Hematopoietic multipotent progenitor cell treated with erythropoietin and hydrocortisone succinate and interleukin-3 and kit ligand, for 17 days (in vitro differentiated cells): Measurements from ENCODE around the gene SUSD2.
"Not testable (repeated sequence)": the region's sequence is repeated elsewhere in the genome, so short reads cannot be mapped to it uniquely, and the experiment has no call there.

Source experiments
- DNase-seq: peaks from one replicate; pipeline ENCODE4 v3.0.0-alpha.2; 2015; ENCODE audit warnings: low spot score

The SUSD2 gene

DNA sequence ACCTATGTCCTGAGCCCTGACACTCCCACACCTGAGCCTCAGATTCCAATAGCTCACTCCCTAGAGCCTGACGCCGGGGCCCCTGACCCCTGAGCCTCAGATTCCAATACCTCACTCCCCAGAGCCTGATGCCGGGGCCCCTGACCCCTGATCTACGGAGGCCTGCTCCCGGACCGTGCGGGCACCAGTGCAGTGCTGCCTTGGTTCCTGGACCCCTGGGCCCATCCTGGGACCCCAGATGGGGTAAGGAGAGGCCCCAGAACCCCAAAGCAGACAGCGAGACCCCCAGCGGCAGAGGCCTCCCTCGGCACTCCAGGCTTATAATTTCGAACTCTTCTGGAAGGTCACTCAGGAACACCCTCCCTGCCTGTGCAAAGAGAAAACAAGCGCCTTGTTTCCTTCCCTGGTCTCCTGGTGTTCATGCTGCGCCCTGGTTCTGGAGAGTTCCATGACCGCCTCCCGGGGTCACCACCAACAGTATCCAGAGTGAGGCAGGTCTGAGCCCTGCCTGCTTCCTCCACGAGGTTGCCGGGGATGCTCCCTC, 7.5 kb downstream of the SUSD2 start:
- no peak for DNase-seq

DNA sequence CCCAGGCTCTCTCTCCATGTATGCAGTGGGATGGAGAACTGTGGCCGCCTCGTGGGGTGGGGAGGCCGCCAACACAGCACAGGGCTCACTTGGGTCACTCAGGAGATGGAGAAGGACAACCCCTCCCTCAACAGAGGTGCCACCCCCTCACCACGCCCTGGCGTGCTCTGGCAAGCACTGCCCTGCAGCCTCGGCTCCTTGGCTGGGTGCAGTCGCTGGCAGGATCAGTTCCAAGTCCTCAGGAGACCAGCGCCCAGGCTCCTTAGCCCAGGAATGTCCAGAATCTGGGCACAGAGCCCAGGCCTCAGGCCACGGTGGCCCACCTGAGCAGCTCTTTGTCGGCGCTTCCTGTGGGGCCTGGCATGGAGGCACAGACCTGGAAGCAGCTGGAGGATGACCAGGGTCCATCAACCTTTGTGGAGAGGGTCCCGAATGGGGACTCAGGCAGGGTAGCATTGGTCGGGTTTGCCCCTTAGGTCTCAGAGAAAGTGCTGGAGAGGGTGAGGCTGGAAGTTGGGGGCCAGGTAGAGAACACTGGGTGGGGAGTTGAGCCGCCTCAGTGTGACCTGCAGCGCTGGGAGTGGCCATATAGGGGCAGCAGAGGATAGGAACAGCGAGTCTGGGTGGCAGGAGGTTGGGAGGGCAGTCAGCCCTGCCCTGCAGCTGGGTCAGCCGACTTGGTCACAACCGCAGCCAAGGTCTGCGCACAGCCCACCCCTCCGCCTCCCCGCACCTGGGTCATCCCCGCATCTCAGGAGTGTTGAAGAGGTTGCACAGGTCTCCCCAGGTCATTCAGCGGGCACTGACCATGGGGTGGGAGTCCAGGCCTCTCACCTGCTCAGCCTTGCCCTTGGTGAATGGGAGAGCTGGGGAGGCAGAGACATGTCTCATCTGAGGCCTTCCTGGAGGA, 8.2 kb downstream of the SUSD2 start:
- peak; percentile 51 for DNase-seq

DNA sequence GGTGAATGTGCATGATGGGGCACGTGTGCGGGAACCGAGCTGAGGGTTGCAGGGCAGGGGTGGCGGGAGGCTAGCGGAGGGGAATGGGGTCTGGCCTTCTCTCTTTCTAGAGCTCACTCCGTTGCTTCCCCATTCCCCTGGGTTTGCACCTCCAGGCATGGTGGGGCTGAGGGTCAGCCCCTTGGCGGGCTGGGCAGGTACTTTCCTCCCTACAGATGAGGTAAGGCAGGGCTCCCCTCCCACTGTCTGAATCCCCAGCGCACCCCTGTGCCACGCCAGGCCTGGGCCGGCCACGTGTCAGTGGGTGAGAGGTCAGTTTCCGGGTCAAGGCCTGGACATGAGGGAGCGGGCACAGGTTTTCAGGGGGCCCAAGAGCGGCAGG, 8.9 kb downstream of the SUSD2 start:
- DNase-seq: no peak

DNA sequence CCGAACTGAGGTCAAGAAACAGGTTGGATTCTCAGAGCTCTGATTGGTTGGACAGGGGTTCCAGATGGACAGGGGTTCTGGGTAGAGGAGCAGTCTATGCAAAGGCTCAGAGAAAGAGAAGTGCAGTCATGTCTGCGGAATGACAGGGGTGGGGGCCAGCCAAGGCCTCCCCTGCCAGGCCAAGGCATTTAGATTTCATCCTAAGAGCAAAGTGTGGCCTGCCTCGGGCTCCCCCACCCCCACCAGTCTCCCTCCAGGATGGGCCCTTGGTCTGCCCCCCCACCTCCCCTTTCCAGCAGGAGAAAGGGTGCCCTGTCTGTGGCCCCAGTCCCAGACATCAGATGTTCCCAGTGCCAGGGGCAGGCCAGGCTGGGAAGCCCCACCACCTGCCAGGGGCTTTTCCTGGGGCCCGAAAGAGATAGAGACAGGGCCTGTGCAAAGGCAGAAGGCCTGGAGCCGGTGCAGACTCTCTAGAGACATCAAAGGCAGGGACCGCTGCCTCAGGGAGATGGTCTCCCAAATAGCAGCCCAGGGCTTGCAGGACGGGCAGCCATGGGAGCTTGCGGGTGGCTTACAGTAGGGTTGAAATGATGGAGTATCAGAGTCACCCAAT, 9.4 kb downstream of the SUSD2 start:
- no peak for DNase-seq

DNA sequence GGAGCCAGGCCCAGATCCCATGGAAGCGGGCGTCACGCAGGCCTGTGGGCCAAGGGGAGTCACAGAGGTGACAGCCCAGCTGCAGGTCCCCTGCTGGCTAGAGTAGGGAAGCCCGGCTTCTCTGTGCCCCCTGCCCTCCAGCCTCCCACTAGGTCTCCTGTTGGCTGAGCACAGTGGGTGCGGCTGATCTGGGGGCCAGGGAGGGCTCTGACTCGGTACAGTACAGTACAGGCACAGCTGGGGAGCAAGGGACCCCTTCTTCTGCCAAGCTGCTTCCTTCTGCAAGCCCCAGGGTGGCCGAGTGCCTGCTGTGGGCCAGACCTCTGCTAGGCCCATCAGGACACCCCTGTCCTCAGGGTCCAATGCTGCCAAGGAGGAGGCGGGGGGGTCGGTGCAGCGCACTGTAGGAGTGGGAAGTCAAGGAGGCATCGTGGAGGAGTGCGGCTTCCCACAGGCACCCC, 10.1 kb downstream of the SUSD2 start:
- no peak for DNase-seq

DNA sequence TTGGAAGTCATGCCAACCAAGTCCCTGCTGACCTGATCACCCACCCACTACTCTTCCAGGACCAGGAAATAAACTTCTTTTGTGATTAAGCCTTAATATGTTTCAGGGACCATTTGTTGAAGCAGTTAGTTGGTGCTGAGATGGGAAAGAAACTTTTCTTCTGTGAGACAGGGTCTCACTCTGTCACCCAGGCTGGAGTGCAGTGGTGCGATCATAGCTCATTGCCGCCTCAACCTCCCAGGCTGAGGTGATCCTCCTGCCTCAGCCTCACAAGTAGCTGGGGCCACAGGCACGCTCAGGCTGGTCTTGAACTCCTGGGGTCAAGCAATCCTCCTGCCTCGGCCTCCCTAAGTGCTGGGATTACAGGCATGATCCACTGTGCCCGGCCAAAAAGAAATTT, 10.6 kb downstream of the SUSD2 start:
- DNase-seq: no peak

DNA sequence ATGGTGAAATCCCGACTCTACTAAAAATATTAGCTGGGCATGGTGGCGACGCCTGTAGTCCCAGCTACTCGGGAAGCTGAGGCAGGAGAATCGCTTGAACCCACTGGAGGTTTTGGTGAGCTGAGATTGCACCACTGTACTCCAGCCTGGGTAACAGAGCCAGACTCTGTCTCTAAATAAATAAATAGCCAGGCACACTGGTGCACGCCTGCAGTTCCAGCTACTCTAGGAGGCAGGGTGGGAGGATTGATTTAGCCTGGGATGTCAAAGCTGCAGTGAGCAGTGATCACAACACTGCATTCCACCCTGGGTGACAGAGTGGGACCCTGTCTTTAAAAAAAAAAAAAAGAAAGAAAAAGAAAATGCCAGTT, 17.4 kb downstream of the SUSD2 start:
- DNase-seq: no peak

DNA sequence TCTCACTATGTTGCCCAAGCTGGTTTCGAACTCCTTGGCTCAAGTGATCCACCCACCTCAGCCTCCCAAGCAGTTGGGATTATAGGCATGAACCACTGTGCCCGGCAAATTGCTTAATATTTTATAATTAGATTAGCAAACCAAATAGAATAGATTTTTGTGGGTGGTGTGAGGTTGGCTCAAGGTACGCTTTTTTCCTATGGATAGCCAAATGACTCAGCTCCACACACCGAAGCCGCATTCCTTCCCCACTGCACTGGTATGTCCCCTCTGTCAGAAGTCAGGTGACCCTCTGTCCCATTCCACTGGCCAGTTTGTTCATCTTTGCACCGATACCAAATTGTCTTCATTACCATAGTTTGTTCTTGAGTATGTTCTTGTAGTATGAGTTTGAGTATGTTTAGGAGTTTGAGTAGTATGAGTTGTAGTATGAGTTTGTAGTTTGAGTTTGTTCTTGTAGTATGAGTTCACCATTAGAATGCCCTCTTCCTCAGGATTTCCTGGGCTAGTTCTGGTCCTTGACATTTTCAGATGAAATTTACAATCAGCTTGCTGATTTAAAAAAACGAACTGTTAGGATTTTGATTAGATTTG, 19.4 kb downstream of the SUSD2 start:
- no peak for DNase-seq

DNA sequence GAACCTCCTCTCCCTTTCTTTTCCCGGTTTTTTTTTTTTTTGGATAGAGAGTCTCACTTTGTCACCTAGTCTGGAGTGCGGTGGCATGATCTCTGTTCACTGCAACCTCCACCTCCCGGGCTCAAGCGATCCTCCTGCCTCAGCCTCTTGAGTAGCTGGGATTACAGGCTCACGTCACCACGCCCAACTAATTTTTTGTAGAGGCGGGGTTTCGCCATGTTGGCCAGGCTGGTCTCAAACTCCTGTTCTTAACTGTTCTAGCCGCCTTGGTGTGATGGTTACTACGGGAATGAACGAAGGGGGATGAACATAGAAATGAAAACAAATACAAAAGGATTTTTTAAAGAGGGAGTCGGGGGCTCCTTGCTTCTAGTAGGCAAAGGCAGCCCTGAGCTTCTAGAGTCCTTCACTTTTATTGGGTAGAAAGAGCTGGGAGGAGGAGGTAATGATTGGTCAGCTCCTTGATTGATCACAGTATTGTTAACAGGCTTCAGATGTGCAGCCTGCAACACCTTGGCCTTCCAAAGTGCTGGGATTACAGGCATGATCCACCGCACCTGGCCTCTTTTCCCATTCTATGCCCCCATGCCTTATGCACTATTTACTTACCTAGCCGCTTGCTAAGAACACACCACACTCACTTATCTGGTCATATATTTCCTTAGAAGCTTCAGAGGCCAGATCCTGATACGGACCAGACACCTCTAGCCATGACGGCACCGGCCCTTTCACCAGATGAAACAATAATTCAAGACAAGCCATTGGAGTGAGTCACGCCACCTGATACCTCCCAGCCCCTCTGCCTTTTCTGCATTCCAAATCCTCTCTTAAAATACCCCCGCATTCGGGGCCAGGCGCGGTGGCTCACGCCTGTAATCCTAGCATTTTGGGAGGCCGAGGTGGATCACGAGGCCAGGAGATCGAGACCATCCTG, 20.7 kb downstream of the SUSD2 start:
- no peak for DNase-seq

DNA sequence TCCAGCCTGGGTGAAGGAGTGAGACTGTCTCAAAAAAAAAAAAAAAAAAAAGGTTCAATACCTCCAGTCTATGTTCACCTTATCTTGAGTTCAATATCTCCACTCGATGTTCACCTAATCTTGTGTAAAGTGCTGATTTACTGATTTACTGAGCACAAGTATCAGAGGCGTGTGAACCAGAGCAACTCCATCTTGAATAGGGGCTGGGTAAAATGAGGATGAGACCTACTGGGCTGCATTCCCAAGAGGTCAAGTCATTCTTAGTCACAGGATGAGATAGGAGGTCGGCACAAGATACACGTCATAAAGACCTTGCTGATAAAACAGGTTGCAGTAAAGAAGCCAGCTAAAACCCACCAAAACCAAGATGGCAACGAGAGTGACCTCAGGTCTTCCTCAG, 22.6 kb downstream of the SUSD2 start:
- DNase-seq: not testable (repeated sequence)

DNA sequence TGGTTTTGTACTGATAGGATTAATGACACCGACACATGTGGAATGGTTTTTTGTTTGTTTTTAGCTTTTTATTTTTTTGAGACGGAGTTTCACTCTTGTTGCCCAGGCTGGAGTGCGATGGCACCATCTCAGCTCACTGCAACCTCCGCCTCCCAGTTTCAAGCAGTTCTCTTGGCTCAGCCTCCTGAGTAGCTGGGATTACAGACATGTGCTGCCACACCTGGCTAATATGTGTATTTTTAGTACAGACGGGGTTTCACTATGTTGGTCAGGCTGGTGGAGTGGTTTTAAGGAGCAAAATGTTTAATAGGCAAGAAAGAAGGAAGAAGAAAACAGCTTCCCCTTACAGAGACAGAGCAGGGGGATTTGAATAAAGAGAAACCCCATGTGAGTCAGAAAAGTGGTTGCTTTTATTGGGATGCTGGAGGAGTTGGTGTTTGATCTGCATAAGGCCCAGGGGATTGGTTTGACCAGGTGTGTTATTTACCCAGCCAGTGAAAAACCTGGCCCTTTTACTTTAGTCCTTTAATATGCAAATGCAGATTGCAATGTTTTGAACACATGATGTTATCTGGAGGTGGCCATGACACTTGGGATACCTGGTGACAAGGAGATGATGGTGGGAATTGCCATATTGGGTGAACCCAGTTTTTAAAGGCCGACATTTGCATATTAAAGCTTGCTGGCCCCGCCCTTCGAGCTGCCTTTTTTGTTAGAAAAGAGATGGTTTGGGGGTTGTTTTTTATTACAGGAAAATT, 24.3 kb downstream of the SUSD2 start:
- no peak for DNase-seq

DNA sequence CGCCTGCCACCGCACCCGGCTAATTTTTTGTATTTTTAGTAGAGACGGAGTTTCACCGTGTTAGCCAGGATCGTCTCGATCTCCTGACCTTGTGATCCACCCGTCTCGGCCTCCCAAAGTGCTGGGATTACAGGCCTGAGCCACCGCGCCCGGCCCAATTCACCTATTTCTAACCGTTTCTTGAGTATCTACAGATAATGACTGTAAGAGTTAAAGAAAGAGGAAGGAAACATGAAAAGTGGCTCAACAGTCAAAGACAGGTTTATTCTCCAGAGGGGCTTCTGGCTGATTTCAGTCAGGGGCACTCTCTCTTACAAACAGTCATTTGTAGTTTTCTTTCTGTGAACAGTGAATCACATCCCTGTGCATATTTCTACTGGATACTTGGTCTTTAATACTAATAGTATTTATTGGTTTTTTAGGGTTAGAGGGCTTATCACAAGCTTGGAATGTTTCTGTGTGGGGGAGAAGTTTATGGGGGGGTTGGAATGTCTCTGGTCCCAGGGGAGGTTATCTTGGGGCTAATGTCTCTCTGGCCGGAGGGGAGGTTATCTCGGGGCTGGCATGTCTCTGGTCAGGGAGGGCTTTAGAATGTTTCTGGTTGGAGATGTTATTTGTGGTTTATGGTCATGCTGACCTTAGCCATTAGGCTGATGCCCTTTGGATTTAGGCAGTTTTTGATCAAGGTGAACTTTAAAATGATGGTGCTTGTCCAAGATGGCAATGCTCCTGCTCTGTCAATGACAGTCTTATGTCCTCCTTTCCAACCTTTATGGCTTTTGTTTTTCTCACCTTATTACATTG, 25.4 kb downstream of the SUSD2 start:
- not testable (repeated sequence) for DNase-seq

DNA sequence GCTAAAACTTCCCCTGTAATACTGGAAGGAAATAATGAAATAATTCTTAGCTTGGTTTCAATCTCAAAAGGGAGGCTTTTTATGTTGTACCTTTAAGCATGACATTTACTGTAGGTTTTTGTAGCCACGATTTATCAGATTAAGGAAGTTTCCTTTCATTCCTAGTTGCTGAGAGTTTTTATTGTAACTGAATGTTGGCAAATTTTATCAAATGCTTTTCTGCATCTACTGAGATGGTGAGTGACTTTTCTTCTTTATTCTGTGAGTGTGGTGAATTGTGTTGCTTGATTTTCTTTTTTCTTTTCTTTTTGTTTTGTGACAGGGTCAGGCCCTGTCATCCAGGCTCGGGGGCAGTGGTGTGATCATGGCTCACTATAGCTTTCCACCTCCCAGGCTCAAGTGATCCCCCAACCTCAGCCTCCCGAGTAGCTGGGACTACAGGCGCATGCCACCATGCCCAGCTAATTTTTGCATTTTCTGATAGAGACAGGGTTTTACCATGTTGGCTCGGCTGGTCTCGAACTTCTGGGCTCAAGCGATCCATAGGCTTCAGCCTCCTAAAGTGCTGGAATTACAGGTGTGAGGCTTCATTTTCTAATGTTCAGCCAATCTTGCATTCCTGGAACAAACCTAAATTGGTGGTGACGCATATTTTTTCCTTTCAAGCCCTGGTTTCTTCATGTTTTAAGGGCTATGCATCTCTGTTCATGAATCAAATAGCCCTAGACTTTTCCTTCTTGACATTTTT, 26.2 kb downstream of the SUSD2 start:
- no peak for DNase-seq

DNA sequence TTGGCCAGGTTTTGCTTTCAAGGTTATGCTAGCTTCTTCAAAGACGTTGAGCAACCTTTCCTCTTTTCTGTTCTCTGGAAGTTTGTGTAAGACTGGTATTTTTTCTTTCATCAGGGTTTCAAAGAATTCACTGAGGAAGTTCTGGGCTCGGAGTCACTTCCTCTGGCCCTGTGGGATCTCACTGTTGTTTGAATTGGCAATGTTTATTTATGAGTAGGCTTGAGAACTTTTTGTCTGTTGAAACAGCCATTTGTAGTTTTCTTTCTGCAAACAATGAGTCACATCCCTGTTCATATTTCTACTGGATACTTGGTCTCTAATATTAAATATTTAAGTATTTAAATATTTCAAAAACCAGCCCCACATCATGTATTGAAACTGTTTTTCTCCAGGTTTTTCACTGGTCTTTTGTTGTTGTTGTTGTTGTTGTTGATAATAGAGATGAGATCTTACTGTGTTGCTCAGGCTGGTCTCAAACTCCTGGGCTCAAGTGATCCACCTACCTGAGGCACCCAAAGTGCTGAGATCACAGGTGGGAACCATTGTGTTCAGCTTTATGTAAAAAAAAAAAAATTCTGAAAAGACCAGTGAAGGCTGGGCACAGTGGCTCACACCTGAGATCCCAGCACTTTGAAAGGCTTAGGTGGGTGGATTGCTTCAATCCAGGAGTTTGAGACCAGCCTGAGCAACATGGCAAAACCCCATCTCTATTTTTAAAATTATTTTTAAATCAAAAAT, 26.9 kb downstream of the SUSD2 start:
- no peak for DNase-seq

DNA sequence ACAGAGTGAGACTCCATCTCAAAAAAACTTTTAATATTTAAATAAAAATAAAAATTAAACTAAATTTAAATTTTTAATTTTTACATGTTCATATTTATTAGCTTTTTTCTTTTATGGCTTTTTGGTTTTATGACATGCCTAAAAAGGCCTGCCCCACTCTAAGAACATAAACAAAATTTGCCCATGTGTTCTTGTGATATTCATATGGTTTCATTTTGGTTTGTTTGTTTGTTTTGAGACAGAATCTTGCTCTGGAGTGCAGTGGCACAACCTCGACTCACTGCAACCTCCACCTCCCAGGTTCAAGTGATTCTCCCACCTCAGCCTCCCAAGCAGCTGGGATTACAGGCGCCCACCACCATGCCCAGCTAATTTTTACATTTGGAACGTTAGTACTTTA, 27.7 kb downstream of the SUSD2 start:
- DNase-seq: no peak

DNA sequence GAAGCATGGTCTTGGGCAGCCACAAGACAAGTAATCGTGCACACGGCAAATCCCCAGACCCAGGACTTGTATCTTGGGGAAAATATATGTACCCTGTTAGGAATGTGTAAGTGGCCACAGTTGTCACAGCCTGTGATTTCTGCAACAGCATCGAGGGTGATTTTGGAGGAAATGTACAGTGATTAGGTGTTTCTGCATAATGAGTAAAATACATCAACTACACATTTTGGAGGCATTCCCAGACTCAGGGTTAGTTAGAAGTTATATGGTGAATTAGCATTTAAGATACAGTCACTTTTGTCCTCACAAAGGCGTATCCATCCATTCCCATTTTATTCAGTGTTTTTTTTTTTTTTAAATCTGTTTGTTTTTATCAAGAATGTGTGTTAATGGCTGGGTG, 28.4 kb downstream of the SUSD2 start:
- DNase-seq: no peak

DNA sequence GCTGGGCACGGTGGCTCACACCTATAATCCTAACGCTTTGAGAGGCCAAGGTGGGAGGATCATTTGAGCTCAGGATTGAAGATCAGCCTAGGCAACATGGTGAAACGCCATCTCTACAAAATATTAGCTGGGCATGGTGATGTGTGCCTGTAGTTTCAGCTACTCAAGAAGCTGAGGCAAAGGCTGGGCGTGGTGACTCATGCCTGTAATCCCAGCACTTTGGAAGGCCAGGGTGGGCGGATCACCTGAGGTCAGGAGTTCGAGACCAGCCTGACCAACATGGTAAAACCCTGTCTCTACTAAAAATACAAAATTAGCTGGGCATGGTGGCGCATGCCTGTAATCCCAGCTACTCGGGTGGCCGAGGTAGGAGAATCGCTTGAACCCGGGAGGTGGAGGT, 29.1 kb downstream of the SUSD2 start:
- DNase-seq: not testable (repeated sequence)

DNA sequence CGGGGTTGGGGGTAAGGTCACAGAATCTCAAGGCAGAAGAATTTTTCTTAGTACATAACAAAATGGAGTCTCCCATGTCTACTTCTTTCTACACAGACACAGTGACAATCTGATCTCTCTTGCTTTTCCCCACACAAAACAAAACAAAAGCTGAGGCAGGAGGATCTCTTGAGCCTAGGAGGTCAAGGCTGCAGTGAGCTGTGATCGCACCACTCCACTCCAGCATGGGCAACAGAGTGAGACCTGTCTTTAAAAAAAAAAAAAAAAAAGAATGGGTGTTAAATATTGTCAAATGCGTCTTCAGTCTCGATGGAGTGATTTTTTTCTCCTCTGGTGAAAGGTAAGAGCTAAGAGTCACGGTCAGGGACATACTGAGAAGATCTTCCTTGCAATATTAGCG, 30.4 kb downstream of the SUSD2 start:
- not testable (repeated sequence) for DNase-seq

DNA sequence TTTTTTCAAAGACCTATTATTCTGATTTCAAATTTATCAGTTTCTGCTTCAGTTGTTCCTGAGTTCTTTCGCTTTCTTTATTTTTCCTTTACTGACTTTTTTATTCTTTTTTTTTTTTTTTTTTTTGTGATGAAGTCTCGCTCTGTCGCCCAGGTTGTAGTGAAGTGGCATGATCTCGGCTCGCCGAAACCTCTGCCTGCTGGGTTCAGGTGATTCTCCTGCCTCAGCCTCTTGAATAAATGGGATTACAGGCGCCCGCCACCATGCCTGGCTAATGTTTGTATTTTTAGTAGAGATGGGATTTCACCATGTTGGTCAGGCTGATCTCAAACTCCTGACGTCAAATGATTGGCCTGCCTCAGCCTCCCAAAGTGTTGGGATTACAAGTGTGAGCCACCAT, 31.8 kb downstream of the SUSD2 start:
- DNase-seq: not testable (repeated sequence)
